B cell (primary cell): ENCODE data around the gene TIMELESS.

Experiments used
- EZH2 ChIP-seq: IDR thresholded peaks from 2 replicates; pipeline ENCODE4 v1.6.1; 2012; ENCODE audit warnings: borderline replicate concordance, low read depth, mild to moderate bottlenecking, moderate library complexity, low read length; ENCODE audit not compliant: insufficient read depth, poor library complexity, severe bottlenecking
- TF ChIP-seq, protein P1 (sequence below): fragments of 200-600 bp; IDR thresholded peaks from one replicate; pipeline ENCODE4 v1.8.0; 2022; ENCODE audit warnings: antibody characterized with exemption, mild to moderate bottlenecking

GRCh38 chr12:56425940-56426438 is 23.2 kb downstream of the TIMELESS start:
- TF ChIP-seq, protein P1, sequence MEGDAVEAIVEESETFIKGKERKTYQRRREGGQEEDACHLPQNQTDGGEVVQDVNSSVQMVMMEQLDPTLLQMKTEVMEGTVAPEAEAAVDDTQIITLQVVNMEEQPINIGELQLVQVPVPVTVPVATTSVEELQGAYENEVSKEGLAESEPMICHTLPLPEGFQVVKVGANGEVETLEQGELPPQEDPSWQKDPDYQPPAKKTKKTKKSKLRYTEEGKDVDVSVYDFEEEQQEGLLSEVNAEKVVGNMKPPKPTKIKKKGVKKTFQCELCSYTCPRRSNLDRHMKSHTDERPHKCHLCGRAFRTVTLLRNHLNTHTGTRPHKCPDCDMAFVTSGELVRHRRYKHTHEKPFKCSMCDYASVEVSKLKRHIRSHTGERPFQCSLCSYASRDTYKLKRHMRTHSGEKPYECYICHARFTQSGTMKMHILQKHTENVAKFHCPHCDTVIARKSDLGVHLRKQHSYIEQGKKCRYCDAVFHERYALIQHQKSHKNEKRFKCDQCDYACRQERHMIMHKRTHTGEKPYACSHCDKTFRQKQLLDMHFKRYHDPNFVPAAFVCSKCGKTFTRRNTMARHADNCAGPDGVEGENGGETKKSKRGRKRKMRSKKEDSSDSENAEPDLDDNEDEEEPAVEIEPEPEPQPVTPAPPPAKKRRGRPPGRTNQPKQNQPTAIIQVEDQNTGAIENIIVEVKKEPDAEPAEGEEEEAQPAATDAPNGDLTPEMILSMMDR: no peak
- TF ChIP-seq EZH2: no peak
